Measurements from ENCODE around the gene C7orf57. TPM values are rescaled to one million over a fixed set of nuclear protein-coding genes. Genes with fewer than 3 reads are reported as not detected.
"Not testable (repeated sequence)": the region's sequence is repeated elsewhere in the genome, so short reads cannot be mapped to it uniquely, and the experiment has no call there.

The C7orf57 gene
- total and polyA plus RNA-seq, 4 donors: not detected

GRCh38 chr7:47999413-47999812, 35.9 kb upstream of the C7orf57 start:
- ATAC-seq (ENCODE audit: low FRiP score): no peak
- H3K36me3 ChIP-seq (ENCODE audit: control insufficient read depth in 1 of 2, insufficient read depth in 2 of 2, low read length in 1 of 2): no peaks in the 10 kb centered on the region

GRCh38 chr7:48000164-48000563, 35.2 kb upstream of the C7orf57 start:
- ATAC-seq (ENCODE audit: low FRiP score); H3K4me3 ChIP-seq (ENCODE audit: low read length in 2 of 2); H3K27me3 ChIP-seq (ENCODE audit: control insufficient read depth in 1 of 2, insufficient read depth in 2 of 2, low read length in 1 of 2); intact Hi-C loops (cut with DNase I); H3K4me1 ChIP-seq (ENCODE audit: control insufficient read depth in 1 of 2, insufficient read depth in 2 of 2, low read length in 2 of 2); H3K27ac ChIP-seq (ENCODE audit: low read depth in 1 of 2, low read length in 2 of 2); H3K36me3 ChIP-seq (ENCODE audit: control insufficient read depth in 1 of 2, insufficient read depth in 2 of 2, low read length in 1 of 2); H3K9me3 ChIP-seq (ENCODE audit: control insufficient read depth, low read length); DNase-seq: not testable (repeated sequence)
- WGBS, 2 donors: 62 to 70% methylated on average over 13 of the region's 13 CpGs

More at GRCh38 chr7:47999413-47999812, 35.9 kb upstream of the C7orf57 start:
- Histone ChIP-seq H3K4me3 (ENCODE audit: low read length in 2 of 2) (no peak overlapping the region), H3K9me3 (ENCODE audit: control insufficient read depth, low read length) (no peaks in the 10 kb centered on the region), H3K4me1 (ENCODE audit: control insufficient read depth in 1 of 2, insufficient read depth in 2 of 2, low read length in 2 of 2) (no peaks in the 10 kb centered on the region), H3K27ac (ENCODE audit: low read depth in 1 of 2, low read length in 2 of 2) (no peak overlapping the region), H3K27me3 (ENCODE audit: control insufficient read depth in 1 of 2, insufficient read depth in 2 of 2, low read length in 1 of 2) (no peaks in the 10 kb centered on the region)
- intact Hi-C loops (cut with DNase I): no loop called here
- DNase-seq: no peak
- WGBS, 2 donors: 96% methylated on average over 12 of the region's 12 CpGs

- Histone ChIP-seq H3K9me3 (ENCODE audit: control insufficient read depth, low read length) (peaks cover 1% of the 10 kb centered on the region), H3K36me3 (ENCODE audit: control insufficient read depth in 1 of 2, insufficient read depth in 2 of 2, low read length in 1 of 2) (no peaks in the 10 kb centered on the region), H3K4me1 (ENCODE audit: control insufficient read depth in 1 of 2, insufficient read depth in 2 of 2, low read length in 2 of 2) (no peaks in the 10 kb centered on the region), H3K27me3 (ENCODE audit: control insufficient read depth in 1 of 2, insufficient read depth in 2 of 2, low read length in 1 of 2) (no peaks in the 10 kb centered on the region), H3K27ac (ENCODE audit: low read depth in 1 of 2, low read length in 2 of 2) (no peak overlapping the region), H3K4me3 (ENCODE audit: low read length in 2 of 2) (no peak overlapping the region)
- ATAC-seq (ENCODE audit: low FRiP score) (no peak), DNase-seq (no peak)
- 16 to 18% methylated on average over 2 of the region's 2 CpGs for WGBS, 2 donors
- intact Hi-C loops (cut with DNase I): no loop called here
Observed at GRCh38 chr7:48004032-48004431, 31.3 kb upstream of the C7orf57 start.

GRCh38 chr7:48004638-48005037, 30.7 kb upstream of the C7orf57 start:
- Histone ChIP-seq H3K27me3 (ENCODE audit: control insufficient read depth in 1 of 2, insufficient read depth in 2 of 2, low read length in 1 of 2) (no peaks in the 10 kb centered on the region), H3K27ac (ENCODE audit: low read depth in 1 of 2, low read length in 2 of 2) (no peak overlapping the region), H3K9me3 (ENCODE audit: control insufficient read depth, low read length) (peaks cover 1% of the 10 kb centered on the region), H3K36me3 (ENCODE audit: control insufficient read depth in 1 of 2, insufficient read depth in 2 of 2, low read length in 1 of 2) (no peaks in the 10 kb centered on the region), H3K4me1 (ENCODE audit: control insufficient read depth in 1 of 2, insufficient read depth in 2 of 2, low read length in 2 of 2) (no peaks in the 10 kb centered on the region), H3K4me3 (ENCODE audit: low read length in 2 of 2) (no peak overlapping the region)
- DNase-seq: no peak
- intact Hi-C loops (cut with DNase I): no loop called here
- 19 to 24% methylated on average over 5 of the region's 5 CpGs for WGBS, 2 donors
- no peak for ATAC-seq (ENCODE audit: low FRiP score)

- ATAC-seq (ENCODE audit: low FRiP score) (no peak), DNase-seq (no peak)
- no peaks in the 10 kb centered on the region for H3K4me1 ChIP-seq (ENCODE audit: control insufficient read depth in 1 of 2, insufficient read depth in 2 of 2, low read length in 2 of 2)
- H3K4me3 ChIP-seq (ENCODE audit: low read length in 2 of 2): no peak overlapping the region
- WGBS, 2 donors: 82 to 90% methylated on average over 6 of the region's 6 CpGs
- no peaks in the 10 kb centered on the region for H3K36me3 ChIP-seq (ENCODE audit: control insufficient read depth in 1 of 2, insufficient read depth in 2 of 2, low read length in 1 of 2)
- intact Hi-C loops (cut with DNase I): no loop called here
- H3K27ac ChIP-seq (ENCODE audit: low read depth in 1 of 2, low read length in 2 of 2): no peak overlapping the region
- H3K9me3 ChIP-seq (ENCODE audit: control insufficient read depth, low read length): peaks cover 1% of the 10 kb centered on the region
- H3K27me3 ChIP-seq (ENCODE audit: control insufficient read depth in 1 of 2, insufficient read depth in 2 of 2, low read length in 1 of 2): no peaks in the 10 kb centered on the region
Observed at GRCh38 chr7:48006866-48007265, 28.5 kb upstream of the C7orf57 start.

- Histone ChIP-seq H3K9me3 (ENCODE audit: control insufficient read depth, low read length) (peaks cover 1% of the 10 kb centered on the region), H3K27me3 (ENCODE audit: control insufficient read depth in 1 of 2, insufficient read depth in 2 of 2, low read length in 1 of 2) (no peaks in the 10 kb centered on the region), H3K36me3 (ENCODE audit: control insufficient read depth in 1 of 2, insufficient read depth in 2 of 2, low read length in 1 of 2) (no peaks in the 10 kb centered on the region), H3K4me3 (ENCODE audit: low read length in 2 of 2) (no peak overlapping the region), H3K27ac (ENCODE audit: low read depth in 1 of 2, low read length in 2 of 2) (no peak overlapping the region), H3K4me1 (ENCODE audit: control insufficient read depth in 1 of 2, insufficient read depth in 2 of 2, low read length in 2 of 2) (no peaks in the 10 kb centered on the region)
- ATAC-seq (ENCODE audit: low FRiP score) (no peak), DNase-seq (no peak)
- WGBS, 2 donors: 90 to 91% methylated on average over 4 of the region's 4 CpGs
- intact Hi-C loops (cut with DNase I): no loop called here
Observed at GRCh38 chr7:48009257-48009656, 26.1 kb upstream of the C7orf57 start.

GRCh38 chr7:48009954-48010353, 25.4 kb upstream of the C7orf57 start:
- WGBS, 2 donors: 97% methylated on average over 4 of the region's 4 CpGs

GRCh38 chr7:48011323-48011722, 24.0 kb upstream of the C7orf57 start:
- ATAC-seq (ENCODE audit: low FRiP score): no peak
- Histone ChIP-seq H3K4me3 (ENCODE audit: low read length in 2 of 2) (no peak overlapping the region), H3K9me3 (ENCODE audit: control insufficient read depth, low read length) (no peaks in the 10 kb centered on the region), H3K4me1 (ENCODE audit: control insufficient read depth in 1 of 2, insufficient read depth in 2 of 2, low read length in 2 of 2) (peaks cover 0 to 2% of the 10 kb centered on the region in 2 donors), H3K36me3 (ENCODE audit: control insufficient read depth in 1 of 2, insufficient read depth in 2 of 2, low read length in 1 of 2) (no peaks in the 10 kb centered on the region), H3K27me3 (ENCODE audit: control insufficient read depth in 1 of 2, insufficient read depth in 2 of 2, low read length in 1 of 2) (no peaks in the 10 kb centered on the region), H3K27ac (ENCODE audit: low read depth in 1 of 2, low read length in 2 of 2) (no peak overlapping the region)
- 32 to 37% methylated on average over 2 of the region's 2 CpGs for WGBS, 2 donors
- no peak for DNase-seq
- intact Hi-C loops (cut with DNase I): no loop called here

More at GRCh38 chr7:48009954-48010353, 25.4 kb upstream of the C7orf57 start:
- H3K27ac ChIP-seq (ENCODE audit: low read depth in 1 of 2, low read length in 2 of 2): no peak overlapping the region
- no peaks in the 10 kb centered on the region for H3K27me3 ChIP-seq (ENCODE audit: control insufficient read depth in 1 of 2, insufficient read depth in 2 of 2, low read length in 1 of 2)
- H3K4me3 ChIP-seq (ENCODE audit: low read length in 2 of 2): no peak overlapping the region
- ATAC-seq (ENCODE audit: low FRiP score) (no peak), DNase-seq (no peak)
- peaks cover 0 to under 1% of the 10 kb centered on the region in 2 donors for H3K4me1 ChIP-seq (ENCODE audit: control insufficient read depth in 1 of 2, insufficient read depth in 2 of 2, low read length in 2 of 2)
- H3K9me3 ChIP-seq (ENCODE audit: control insufficient read depth, low read length): peaks cover 1% of the 10 kb centered on the region
- intact Hi-C loops (cut with DNase I): no loop called here
- H3K36me3 ChIP-seq (ENCODE audit: control insufficient read depth in 1 of 2, insufficient read depth in 2 of 2, low read length in 1 of 2): no peaks in the 10 kb centered on the region

GRCh38 chr7:48011951-48012350, 23.4 kb upstream of the C7orf57 start:
- no peaks in the 10 kb centered on the region for H3K27me3 ChIP-seq (ENCODE audit: control insufficient read depth in 1 of 2, insufficient read depth in 2 of 2, low read length in 1 of 2)
- no peak overlapping the region for H3K4me3 ChIP-seq (ENCODE audit: low read length in 2 of 2)
- ATAC-seq (ENCODE audit: low FRiP score) (no peak), DNase-seq (no peak)
- H3K27ac ChIP-seq (ENCODE audit: low read depth in 1 of 2, low read length in 2 of 2): no peak overlapping the region
- no peaks in the 10 kb centered on the region for H3K9me3 ChIP-seq (ENCODE audit: control insufficient read depth, low read length)
- peaks cover 0 to 2% of the 10 kb centered on the region in 2 donors for H3K4me1 ChIP-seq (ENCODE audit: control insufficient read depth in 1 of 2, insufficient read depth in 2 of 2, low read length in 2 of 2)
- WGBS, 2 donors: 80 to 87% methylated on average over 3 of the region's 3 CpGs
- no peaks in the 10 kb centered on the region for H3K36me3 ChIP-seq (ENCODE audit: control insufficient read depth in 1 of 2, insufficient read depth in 2 of 2, low read length in 1 of 2)
- intact Hi-C loops (cut with DNase I): no loop called here

Measured in aorta (tissue), 5 donors.